Nephron (organoid): ENCODE results near the gene FAH.

Source experiments
- H3K27ac Mint-ChIP-seq, 3 experiments: 2 replicates each; pipeline ENCODE4 v1.8.0; 2020; ENCODE audit warnings: mixed read lengths in 3 of 3, mild to moderate bottlenecking in 2 of 3, moderate library complexity in 1 of 3
- H3K27me3 Mint-ChIP-seq: 2 replicates; pipeline ENCODE4 v1.8.0; 2021; ENCODE audit warnings: low read depth, mild to moderate bottlenecking, moderate library complexity, mixed read lengths
- H3K36me3 Mint-ChIP-seq: 2 replicates; pipeline ENCODE4 v1.8.0; 2020; ENCODE audit warnings: low read depth, mixed read lengths
- H3K4me1 Mint-ChIP-seq: 2 replicates; pipeline ENCODE4 v1.8.0; 2020; ENCODE audit warnings: mixed read lengths
- H3K4me3 Mint-ChIP-seq, 3 experiments: 2 replicates each; pipeline ENCODE4 v1.8.0; 2020; ENCODE audit warnings: mild to moderate bottlenecking in 3 of 3, mixed read lengths in 3 of 3, moderate library complexity in 2 of 3
- H3K9me3 Mint-ChIP-seq: 2 replicates; pipeline ENCODE4 v1.8.0; 2020; ENCODE audit warnings: mixed read lengths
- TF ChIP-seq, protein P1 (sequence below), 3 experiments: fragments of 200-600 bp; sonication (generic); IDR thresholded peaks; one replicate each; pipeline ENCODE4 v1.5.0; 2021; ENCODE audit warnings: antibody characterized with exemption in 3 of 3; ENCODE audit not compliant: unreplicated experiment in 3 of 3

Gene FAH

DNA sequence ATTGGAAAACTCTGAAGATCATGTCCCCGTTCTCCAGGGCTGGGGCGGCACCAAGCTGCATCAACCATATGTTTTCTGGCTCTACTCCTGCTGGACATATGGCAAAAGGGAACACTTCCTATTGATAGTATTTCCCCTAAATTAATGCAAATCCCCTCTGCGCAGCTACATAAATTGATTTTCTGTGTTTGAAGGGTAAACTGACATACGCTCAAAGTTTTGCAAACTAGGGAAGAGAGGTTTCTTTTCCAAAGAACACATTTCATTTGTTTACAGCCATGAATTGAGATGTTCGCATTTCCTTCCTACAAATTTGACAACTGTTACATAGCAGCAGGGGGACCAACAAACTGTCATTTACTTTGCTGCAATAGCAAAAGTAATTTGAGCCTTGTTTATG, 63.3 kb downstream of the FAH start:
- no peaks in the 10 kb centered on the region for H3K27me3 Mint-ChIP-seq
- H3K27ac Mint-ChIP-seq = no peak overlapping the region
- H3K9me3 Mint-ChIP-seq = peaks cover 12% of the 10 kb centered on the region
- H3K4me3 Mint-ChIP-seq = no peak overlapping the region
- no peaks in the 10 kb centered on the region for H3K4me1 Mint-ChIP-seq
- TF ChIP-seq, protein P1, sequence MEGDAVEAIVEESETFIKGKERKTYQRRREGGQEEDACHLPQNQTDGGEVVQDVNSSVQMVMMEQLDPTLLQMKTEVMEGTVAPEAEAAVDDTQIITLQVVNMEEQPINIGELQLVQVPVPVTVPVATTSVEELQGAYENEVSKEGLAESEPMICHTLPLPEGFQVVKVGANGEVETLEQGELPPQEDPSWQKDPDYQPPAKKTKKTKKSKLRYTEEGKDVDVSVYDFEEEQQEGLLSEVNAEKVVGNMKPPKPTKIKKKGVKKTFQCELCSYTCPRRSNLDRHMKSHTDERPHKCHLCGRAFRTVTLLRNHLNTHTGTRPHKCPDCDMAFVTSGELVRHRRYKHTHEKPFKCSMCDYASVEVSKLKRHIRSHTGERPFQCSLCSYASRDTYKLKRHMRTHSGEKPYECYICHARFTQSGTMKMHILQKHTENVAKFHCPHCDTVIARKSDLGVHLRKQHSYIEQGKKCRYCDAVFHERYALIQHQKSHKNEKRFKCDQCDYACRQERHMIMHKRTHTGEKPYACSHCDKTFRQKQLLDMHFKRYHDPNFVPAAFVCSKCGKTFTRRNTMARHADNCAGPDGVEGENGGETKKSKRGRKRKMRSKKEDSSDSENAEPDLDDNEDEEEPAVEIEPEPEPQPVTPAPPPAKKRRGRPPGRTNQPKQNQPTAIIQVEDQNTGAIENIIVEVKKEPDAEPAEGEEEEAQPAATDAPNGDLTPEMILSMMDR (IDR thresholded peaks at IDR 0.05; ENCODE audit: unreplicated experiment in 3 of 3) = no peak
- no peaks in the 10 kb centered on the region for H3K36me3 Mint-ChIP-seq

DNA sequence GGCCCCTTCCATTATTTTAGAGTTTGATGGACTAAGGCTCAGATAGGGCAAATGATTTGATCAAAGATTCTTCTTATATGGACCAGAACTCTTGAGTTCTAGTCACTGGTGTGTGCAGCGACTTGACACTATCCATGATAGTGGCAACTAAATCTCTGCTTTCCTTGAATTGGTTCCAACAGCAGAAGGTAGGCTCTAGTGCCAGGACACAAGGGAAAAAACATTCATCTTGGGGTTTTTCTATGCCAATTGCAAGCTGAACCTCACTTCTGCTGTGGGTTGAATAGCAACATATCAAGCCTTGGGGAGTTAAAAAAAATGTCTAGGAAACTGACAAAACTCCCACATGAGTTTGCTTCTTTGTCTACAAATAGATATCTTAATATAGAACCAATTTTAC, 64.1 kb downstream of the FAH start:
- H3K27ac Mint-ChIP-seq = no peak overlapping the region
- H3K4me1 Mint-ChIP-seq = no peaks in the 10 kb centered on the region
- no peaks in the 10 kb centered on the region for H3K36me3 Mint-ChIP-seq
- H3K4me3 Mint-ChIP-seq = no peak overlapping the region
- H3K27me3 Mint-ChIP-seq = no peaks in the 10 kb centered on the region
- H3K9me3 Mint-ChIP-seq = peaks cover 12% of the 10 kb centered on the region
- TF ChIP-seq, protein P1 (IDR thresholded peaks at IDR 0.05; ENCODE audit: unreplicated experiment in 3 of 3) = no peak

DNA sequence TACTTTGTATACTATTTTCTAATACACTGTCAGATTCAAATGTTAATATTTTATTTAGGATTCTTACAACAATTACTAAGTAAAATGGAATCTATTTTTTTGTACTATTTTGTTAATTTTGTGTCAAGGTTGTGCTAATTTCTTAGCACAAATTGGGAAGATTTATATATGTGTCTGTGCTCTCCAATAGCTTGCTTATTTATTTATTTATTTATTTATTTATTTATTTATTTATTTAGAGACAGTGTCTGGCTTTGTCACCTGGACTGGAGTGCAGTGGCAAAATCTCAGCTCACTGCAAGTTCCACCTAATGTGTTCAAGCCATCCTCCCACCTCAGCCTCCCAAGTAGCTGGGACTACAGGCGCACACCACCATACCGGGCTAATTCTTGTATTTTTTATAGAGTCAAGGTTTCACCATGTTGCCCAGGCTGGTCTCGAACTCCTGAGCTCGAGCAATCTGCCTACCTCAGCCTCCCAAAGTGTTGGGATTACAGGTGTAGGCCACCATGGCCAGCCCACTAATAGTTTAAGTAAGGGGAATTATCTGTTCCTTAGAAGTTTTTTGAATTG, 64.6 kb downstream of the FAH start:
- TF ChIP-seq, protein P1 (IDR thresholded peaks at IDR 0.05; ENCODE audit: unreplicated experiment in 3 of 3) = no peak
- Mint-ChIP-seq H3K4me3 (no peak overlapping the region), H3K27ac (no peak overlapping the region), H3K9me3 (peaks cover 10% of the 10 kb centered on the region), H3K36me3 (no peaks in the 10 kb centered on the region), H3K4me1 (no peaks in the 10 kb centered on the region), H3K27me3 (no peaks in the 10 kb centered on the region)

- Mint-ChIP-seq H3K27me3 (no peaks in the 10 kb centered on the region), H3K36me3 (no peaks in the 10 kb centered on the region), H3K4me3 (no peak overlapping the region), H3K4me1 (no peaks in the 10 kb centered on the region), H3K27ac (no peak overlapping the region), H3K9me3 (no peaks in the 10 kb centered on the region)
- TF ChIP-seq, protein P1 (IDR thresholded peaks at IDR 0.05; ENCODE audit: unreplicated experiment in 3 of 3) = no peak
Measured at GRCh38 chr15:80219955-80220354, 67.2 kb downstream of the FAH start.

DNA sequence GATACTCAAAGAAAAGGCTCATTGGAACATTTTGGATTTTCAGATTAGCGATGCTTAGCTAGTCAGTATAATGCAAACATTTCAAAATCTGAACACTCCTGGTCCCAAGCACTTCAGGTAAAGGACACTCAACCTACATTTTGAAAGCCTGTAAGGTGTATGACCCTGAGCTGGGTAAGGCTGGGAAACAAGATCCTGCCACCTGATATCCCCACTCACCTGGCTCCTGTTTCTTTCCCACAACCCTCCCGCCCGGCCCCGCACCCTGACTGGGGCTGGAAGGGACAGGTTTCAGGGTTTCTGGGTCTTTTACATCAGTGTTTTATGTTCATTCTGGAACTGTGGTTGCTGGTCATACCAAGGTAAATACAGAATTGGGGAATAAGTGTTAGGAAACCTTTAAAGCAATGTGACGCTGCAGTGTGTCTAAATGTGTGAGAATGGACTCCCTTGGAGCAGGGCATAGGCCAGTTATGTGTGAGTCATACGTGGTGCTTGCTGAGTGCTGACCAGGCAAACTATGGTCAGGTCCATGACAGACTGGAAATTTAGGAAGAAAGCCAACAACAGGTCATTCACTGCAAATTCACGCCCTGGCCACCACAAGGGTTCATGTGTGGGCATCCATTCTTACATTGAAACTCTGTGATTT, 76.3 kb downstream of the FAH start:
- H3K4me3 Mint-ChIP-seq = no peak overlapping the region
- TF ChIP-seq, protein P1 (IDR thresholded peaks at IDR 0.05; ENCODE audit: unreplicated experiment in 3 of 3) = no peak
- peaks cover 5% of the 10 kb centered on the region for H3K27me3 Mint-ChIP-seq
- H3K36me3 Mint-ChIP-seq = no peaks in the 10 kb centered on the region
- H3K27ac Mint-ChIP-seq = no peak overlapping the region
- H3K9me3 Mint-ChIP-seq = peaks cover 4% of the 10 kb centered on the region
- peaks cover 11% of the 10 kb centered on the region for H3K4me1 Mint-ChIP-seq

GRCh38 chr15:80231371-80231770, 78.6 kb downstream of the FAH start:
- Mint-ChIP-seq H3K27me3 (peaks cover 5% of the 10 kb centered on the region), H3K27ac (no peak overlapping the region), H3K9me3 (no peaks in the 10 kb centered on the region), H3K4me1 (peaks cover 11% of the 10 kb centered on the region), H3K4me3 (no peak overlapping the region), H3K36me3 (no peaks in the 10 kb centered on the region)
- TF ChIP-seq, protein P1 (IDR thresholded peaks at IDR 0.05; ENCODE audit: unreplicated experiment in 3 of 3) = no peak
